GM12878 (cell line): ENCODE results near the gene PNMA5.

Experiments
- BCL3 ChIP-seq: IDR thresholded peaks from 2 replicates; pipeline ENCODE4 v1.6.1; 2011; ENCODE audit warnings: borderline replicate concordance, low read depth, mild to moderate bottlenecking, moderate library complexity, low read length; ENCODE audit not compliant: insufficient read depth, poor library complexity, severe bottlenecking
- BHLHE40 ChIP-seq, 2 experiments: fragments of 450-650 bp in 1 of 2; IDR thresholded peaks; 2 replicates each; pipeline ENCODE4 v1.6.1; 2011 to 2017; ENCODE audit warnings: low read depth in 2 of 2, borderline replicate concordance in 1 of 2, improper control_type of control experiment in 1 of 2, low read length in 1 of 2, mild to moderate bottlenecking in 1 of 2
- CHD1 ChIP-seq: IDR thresholded peaks from 2 replicates; pipeline ENCODE4 v1.6.1; 2012; ENCODE audit warnings: low read depth, low read length, improper control_type of control experiment
- CTCF ChIP-seq, 3 experiments: IDR thresholded peaks in 2 of 3; conservative IDR thresholded peaks in 1 of 3; 2 replicates each; pipeline ENCODE4 v1.5.1; 2011; ENCODE audit warnings: low read depth in 3 of 3, low read length in 3 of 3, mild to moderate bottlenecking in 3 of 3, control low read depth in 2 of 3, moderate library complexity in 2 of 3, inconsistent platforms in 1 of 3, mixed read lengths in 1 of 3; ENCODE audit not compliant: control insufficient read depth in 2 of 3, insufficient read depth in 1 of 3; ENCODE audit errors: extremely low read depth in 1 of 3
- PKNOX1 ChIP-seq: fragments of 450-650 bp; IDR thresholded peaks from 2 replicates; pipeline ENCODE4 v1.6.1; 2016; ENCODE audit warnings: mild to moderate bottlenecking
- POLR2A ChIP-seq: IDR thresholded peaks from 2 replicates; pipeline ENCODE4 v1.6.1; 2011; ENCODE audit warnings: low read depth, mild to moderate bottlenecking, low read length
- POLR2AphosphoS5 ChIP-seq: IDR thresholded peaks from 2 replicates; pipeline ENCODE4 v1.6.1; 2011; ENCODE audit warnings: mild to moderate bottlenecking, low read length, inconsistent platforms
- SUPT20H ChIP-seq: IDR thresholded peaks from 2 replicates; pipeline ENCODE4 v1.6.1; 2011; ENCODE audit warnings: low read depth, mild to moderate bottlenecking, low read length, moderate library complexity, borderline replicate concordance; ENCODE audit not compliant: control insufficient read depth
- TF ChIP-seq, protein P1 (sequence below): IDR thresholded peaks from 2 replicates; pipeline ENCODE4 v1.6.1; 2012; ENCODE audit warnings: mild to moderate bottlenecking, low read depth, low read length
- TF ChIP-seq, protein P2 (sequence below): fragments of 450-650 bp; formaldehyde crosslinking; IDR thresholded peaks from 2 replicates; pipeline ENCODE4 v1.4.0; 2022; ENCODE audit warnings: mild to moderate bottlenecking, moderate library complexity

DNA sequence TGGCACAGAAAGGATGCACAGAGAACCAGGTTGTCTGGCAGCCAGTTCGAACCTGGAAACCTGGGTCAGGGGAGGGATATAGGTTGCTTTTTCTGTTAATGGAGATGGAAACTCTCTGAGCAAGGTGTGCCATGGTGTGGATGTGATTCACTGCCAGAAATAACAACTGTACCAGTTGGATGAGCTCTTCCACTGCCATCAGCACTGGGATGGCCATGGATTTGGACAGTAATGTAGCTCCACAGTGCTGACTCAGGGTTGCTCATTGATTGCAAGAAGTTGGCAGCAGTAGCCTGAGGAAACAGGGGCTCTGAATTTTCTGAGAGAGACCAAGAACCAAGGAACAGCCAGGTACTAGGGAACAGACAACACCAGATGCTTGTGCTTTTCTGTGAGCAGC, 33.8 kb downstream of the PNMA5 start:
- TF ChIP-seq CHD1 (no peak), CTCF (IDR thresholded peaks at IDR 0.05 in 2 of 3, conservative IDR thresholded peaks at IDR 0.05 in 1 of 3; ENCODE audit: control insufficient read depth in 2 of 3, extremely low read depth in 1 of 3, insufficient read depth in 1 of 3, low read depth in 3 of 3, low read length in 3 of 3) (no peak), BHLHE40 (IDR thresholded peaks at IDR 0.05; ENCODE audit: borderline replicate concordance in 1 of 2, low read depth in 2 of 2, low read length in 1 of 2) (no peak), PKNOX1 (no peak), POLR2A (no peak), BCL3 (no peak), POLR2AphosphoS5 (no peak), SUPT20H (no peak)
- TF ChIP-seq, protein P1, sequence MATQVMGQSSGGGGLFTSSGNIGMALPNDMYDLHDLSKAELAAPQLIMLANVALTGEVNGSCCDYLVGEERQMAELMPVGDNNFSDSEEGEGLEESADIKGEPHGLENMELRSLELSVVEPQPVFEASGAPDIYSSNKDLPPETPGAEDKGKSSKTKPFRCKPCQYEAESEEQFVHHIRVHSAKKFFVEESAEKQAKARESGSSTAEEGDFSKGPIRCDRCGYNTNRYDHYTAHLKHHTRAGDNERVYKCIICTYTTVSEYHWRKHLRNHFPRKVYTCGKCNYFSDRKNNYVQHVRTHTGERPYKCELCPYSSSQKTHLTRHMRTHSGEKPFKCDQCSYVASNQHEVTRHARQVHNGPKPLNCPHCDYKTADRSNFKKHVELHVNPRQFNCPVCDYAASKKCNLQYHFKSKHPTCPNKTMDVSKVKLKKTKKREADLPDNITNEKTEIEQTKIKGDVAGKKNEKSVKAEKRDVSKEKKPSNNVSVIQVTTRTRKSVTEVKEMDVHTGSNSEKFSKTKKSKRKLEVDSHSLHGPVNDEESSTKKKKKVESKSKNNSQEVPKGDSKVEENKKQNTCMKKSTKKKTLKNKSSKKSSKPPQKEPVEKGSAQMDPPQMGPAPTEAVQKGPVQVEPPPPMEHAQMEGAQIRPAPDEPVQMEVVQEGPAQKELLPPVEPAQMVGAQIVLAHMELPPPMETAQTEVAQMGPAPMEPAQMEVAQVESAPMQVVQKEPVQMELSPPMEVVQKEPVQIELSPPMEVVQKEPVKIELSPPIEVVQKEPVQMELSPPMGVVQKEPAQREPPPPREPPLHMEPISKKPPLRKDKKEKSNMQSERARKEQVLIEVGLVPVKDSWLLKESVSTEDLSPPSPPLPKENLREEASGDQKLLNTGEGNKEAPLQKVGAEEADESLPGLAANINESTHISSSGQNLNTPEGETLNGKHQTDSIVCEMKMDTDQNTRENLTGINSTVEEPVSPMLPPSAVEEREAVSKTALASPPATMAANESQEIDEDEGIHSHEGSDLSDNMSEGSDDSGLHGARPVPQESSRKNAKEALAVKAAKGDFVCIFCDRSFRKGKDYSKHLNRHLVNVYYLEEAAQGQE = no peak
- TF ChIP-seq, protein P2, sequence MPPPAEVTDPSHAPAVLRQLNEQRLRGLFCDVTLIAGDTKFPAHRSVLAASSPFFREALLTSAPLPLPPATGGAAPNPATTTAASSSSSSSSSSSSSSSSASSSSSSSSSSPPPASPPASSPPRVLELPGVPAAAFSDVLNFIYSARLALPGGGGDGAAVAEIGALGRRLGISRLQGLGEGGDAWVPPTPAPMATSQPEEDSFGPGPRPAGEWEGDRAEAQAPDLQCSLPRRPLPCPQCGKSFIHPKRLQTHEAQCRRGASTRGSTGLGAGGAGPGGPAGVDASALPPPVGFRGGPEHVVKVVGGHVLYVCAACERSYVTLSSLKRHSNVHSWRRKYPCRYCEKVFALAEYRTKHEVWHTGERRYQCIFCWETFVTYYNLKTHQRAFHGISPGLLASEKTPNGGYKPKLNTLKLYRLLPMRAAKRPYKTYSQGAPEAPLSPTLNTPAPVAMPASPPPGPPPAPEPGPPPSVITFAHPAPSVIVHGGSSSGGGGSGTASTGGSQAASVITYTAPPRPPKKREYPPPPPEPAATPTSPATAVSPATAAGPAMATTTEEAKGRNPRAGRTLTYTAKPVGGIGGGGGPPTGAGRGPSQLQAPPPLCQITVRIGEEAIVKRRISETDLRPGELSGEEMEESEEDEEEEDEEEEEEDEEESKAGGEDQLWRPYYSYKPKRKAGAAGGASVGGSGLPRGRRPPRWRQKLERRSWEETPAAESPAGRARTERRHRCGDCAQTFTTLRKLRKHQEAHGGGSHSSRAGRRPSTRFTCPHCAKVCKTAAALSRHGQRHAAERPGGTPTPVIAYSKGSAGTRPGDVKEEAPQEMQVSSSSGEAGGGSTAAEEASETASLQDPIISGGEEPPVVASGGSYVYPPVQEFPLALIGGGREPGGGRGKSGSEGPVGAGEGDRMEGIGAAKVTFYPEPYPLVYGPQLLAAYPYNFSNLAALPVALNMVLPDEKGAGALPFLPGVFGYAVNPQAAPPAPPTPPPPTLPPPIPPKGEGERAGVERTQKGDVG (CRISPR knock-in tag) = no peak
